Measurements from ENCODE around the gene SERTAD3. TPM values are rescaled to one million over a fixed set of nuclear protein-coding genes. Genes with fewer than 3 reads are reported as not detected.

SERTAD3 gene
- total and polyA plus RNA-seq, 2 experiments from 2014 or later, result 44.4 to 73.8 TPM

DNA sequence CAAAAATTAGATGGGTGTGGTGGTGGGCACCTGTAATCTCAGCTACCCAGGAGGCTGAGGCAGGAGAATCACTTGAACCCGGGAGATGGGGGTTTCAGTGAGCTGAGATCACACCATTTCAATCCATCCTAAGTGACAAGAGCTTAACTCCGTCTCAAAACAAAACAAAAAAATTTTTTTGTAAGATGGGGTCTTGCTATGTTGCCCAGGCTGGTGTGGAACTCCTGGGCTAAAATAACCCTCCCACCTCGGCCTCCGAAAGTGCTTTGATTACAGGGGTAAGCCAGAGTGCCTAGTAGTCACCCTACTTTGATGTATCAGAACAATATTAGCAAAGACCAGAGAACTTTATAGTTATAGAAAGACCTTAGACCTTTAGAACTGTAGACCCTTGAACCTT lies 30.6 kb upstream of the SERTAD3 start:
- Histone ChIP-seq H3K27ac (no peak overlapping the region), H3K4me1 (ENCODE audit: low read depth) (no peaks in the 10 kb centered on the region), H3K9me3 (ENCODE audit: low read depth) (no peaks in the 10 kb centered on the region), H3K36me3 (no peaks in the 10 kb centered on the region), H3K4me3 (no peak overlapping the region), H3K27me3 (peaks cover 9% of the 10 kb centered on the region)
- DNase-seq (ENCODE audit: low read depth in 1 of 2, low spot score in 1 of 2), result no peak
- no peak for TF ChIP-seq CTCF (IDR thresholded peaks at IDR 0.05; ENCODE audit: low read depth, low read length)

GRCh38 chr19:40472516-40472915 lies 28.4 kb upstream of the SERTAD3 start:
- H3K4me3 ChIP-seq, result no peak overlapping the region
- no peak for DNase-seq (ENCODE audit: low read depth in 1 of 2, low spot score in 1 of 2)
- H3K27ac ChIP-seq, result no peak overlapping the region
- H3K4me1 ChIP-seq (ENCODE audit: low read depth), result no peaks in the 10 kb centered on the region
- H3K9me3 ChIP-seq (ENCODE audit: low read depth), result no peaks in the 10 kb centered on the region
- peaks cover 21% of the 10 kb centered on the region for H3K27me3 ChIP-seq
- no peak for TF ChIP-seq CTCF (IDR thresholded peaks at IDR 0.05; ENCODE audit: low read depth, low read length)
- no peaks in the 10 kb centered on the region for H3K36me3 ChIP-seq

DNA sequence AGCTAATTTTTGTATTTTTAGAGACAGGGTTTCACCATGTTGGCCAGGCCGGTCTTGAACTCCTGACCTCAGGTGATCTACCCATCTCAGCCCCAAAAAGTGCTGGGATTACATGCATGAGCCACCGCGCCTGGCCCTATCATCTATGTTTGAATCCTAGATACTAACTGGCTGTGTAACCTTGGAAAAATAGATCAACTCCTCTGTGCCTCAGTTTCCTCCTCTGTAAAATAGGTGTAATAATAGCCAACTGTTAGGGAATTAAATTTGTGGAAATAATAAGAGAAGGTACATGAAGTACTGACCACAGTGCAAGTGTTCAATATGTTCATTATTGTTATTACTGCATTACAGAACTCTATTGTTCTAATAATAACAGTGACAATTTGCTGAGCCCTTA lies 27.0 kb upstream of the SERTAD3 start:
- Histone ChIP-seq H3K27me3 (peaks cover 34% of the 10 kb centered on the region), H3K4me3 (no peak overlapping the region), H3K27ac (no peak overlapping the region), H3K4me1 (ENCODE audit: low read depth) (no peaks in the 10 kb centered on the region), H3K36me3 (no peaks in the 10 kb centered on the region), H3K9me3 (ENCODE audit: low read depth) (no peaks in the 10 kb centered on the region)
- no peak for DNase-seq (ENCODE audit: low read depth in 1 of 2, low spot score in 1 of 2)
- no peak for TF ChIP-seq CTCF (IDR thresholded peaks at IDR 0.05; ENCODE audit: low read depth, low read length)

GRCh38 chr19:40469011-40469410 lies 24.9 kb upstream of the SERTAD3 start:
- peaks cover 34% of the 10 kb centered on the region for H3K27me3 ChIP-seq
- no peak overlapping the region for H3K4me3 ChIP-seq
- TF ChIP-seq CTCF (IDR thresholded peaks at IDR 0.05; ENCODE audit: low read depth, low read length), result no peak
- H3K4me1 ChIP-seq (ENCODE audit: low read depth), result peaks cover 5% of the 10 kb centered on the region
- no peak for DNase-seq (ENCODE audit: low read depth in 1 of 2, low spot score in 1 of 2)
- H3K9me3 ChIP-seq (ENCODE audit: low read depth), result no peaks in the 10 kb centered on the region
- no peak overlapping the region for H3K27ac ChIP-seq
- H3K36me3 ChIP-seq, result no peaks in the 10 kb centered on the region

DNA sequence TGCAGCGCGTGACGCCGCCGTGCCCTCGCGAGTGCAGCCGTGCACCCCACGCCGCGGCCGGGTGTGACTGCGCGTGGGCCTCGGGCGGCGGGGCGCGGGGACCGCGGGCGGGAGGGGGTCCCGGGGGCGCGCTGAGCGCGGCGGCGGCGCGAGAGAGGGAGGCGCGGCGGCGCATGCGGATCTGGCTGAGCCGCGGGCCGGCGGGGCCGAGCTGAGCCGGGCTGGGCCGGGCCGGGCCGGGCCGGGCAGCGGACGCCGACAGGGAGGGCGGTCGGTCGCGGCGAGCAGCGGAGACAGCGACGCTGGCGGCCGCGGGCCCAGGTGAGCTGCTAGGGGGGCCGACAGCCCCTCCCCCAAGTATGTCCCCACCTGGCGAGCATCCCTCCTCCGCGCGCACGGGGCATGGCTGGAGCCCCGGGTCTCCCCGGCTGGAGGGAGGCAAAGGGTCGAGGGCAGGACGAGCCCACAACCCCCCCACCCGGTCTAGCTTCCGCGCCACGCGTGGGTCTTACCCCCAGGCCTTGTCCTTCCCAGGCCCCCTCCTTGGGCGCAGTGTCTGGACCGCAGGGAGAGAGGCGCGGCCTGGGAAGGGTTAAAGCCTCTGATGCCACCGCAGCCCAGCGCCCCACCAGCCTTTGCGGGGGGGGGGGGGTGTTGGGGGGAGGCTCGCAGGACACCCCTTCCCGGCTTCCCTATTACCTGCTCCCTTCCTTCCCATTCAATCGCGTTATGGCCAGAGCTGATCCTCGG lies 23.0 kb upstream of the SERTAD3 start, which contains the start of gene SPTBN4:
TSS of gene SPTBN4 (plus strand) at position 17 of the 750 bp plus-strand sequence. CDS start 5,621 bp downstream, outside the sequence.
- DNase-seq (ENCODE audit: low read depth in 1 of 2, low spot score in 1 of 2), result peak in 1 of 2 donors; percentile 28
- Histone ChIP-seq H3K27me3 (peaks cover 34% of the 10 kb centered on the region), H3K9me3 (ENCODE audit: low read depth) (no peaks in the 10 kb centered on the region), H3K36me3 (no peaks in the 10 kb centered on the region), H3K4me1 (ENCODE audit: low read depth) (peaks cover 5% of the 10 kb centered on the region), H3K27ac (no peak within 1 kb of the TSS), H3K4me3 (peak within 1 kb of the TSS; percentile 19)
- TF ChIP-seq CTCF (IDR thresholded peaks at IDR 0.05; ENCODE audit: low read depth, low read length), result no peak

Data from cardiac muscle cell (in vitro differentiated cells and primary cell).